ENCODE data around the gene CREB3.

GRCh38 chr9:35746583-35746982 lies 14.1 kb downstream of the CREB3 start:
- no peak for TF ChIP-seq KLF13 (tag; IDR thresholded peaks at IDR 0.05; ENCODE audit: borderline replicate concordance, low read depth)
- no peak for TF ChIP-seq ZNF398 (CRISPR knock-in tag; IDR thresholded peaks at IDR 0.05)
- TF ChIP-seq, protein P1, sequence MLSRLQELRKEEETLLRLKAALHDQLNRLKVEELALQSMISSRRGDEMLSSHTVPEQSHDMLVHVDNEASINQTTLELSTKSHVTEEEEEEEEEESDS (CRISPR knock-in tag; IDR thresholded peaks at IDR 0.05), result no peak
- TF ChIP-seq GATAD2A (IDR thresholded peaks at IDR 0.05), result no peak
- no peak for TF ChIP-seq ELF1 (tag; IDR thresholded peaks at IDR 0.05)
